ENCODE results near the gene OSMR. TPM values are rescaled to one million over a fixed set of nuclear protein-coding genes. Genes with fewer than 3 reads are reported as not detected.

The OSMR gene
- total RNA-seq, 4 donors from 2014 or later = 6.3 to 16.5 (median 11.7) TPM

GRCh38 chr5:38938424-38938823 lies 92.6 kb downstream of the OSMR start:
- DNase-seq = no peak
- no peaks in the 10 kb centered on the region for H3K27me3 ChIP-seq
- no peak overlapping the region for H3K27ac ChIP-seq
- no peak for TF ChIP-seq POLR2AphosphoS5 (IDR thresholded peaks at IDR 0.05)
- no peak for TF ChIP-seq EP300 (IDR thresholded peaks at IDR 0.05; ENCODE audit: low read depth)
- TF ChIP-seq, protein P1, sequence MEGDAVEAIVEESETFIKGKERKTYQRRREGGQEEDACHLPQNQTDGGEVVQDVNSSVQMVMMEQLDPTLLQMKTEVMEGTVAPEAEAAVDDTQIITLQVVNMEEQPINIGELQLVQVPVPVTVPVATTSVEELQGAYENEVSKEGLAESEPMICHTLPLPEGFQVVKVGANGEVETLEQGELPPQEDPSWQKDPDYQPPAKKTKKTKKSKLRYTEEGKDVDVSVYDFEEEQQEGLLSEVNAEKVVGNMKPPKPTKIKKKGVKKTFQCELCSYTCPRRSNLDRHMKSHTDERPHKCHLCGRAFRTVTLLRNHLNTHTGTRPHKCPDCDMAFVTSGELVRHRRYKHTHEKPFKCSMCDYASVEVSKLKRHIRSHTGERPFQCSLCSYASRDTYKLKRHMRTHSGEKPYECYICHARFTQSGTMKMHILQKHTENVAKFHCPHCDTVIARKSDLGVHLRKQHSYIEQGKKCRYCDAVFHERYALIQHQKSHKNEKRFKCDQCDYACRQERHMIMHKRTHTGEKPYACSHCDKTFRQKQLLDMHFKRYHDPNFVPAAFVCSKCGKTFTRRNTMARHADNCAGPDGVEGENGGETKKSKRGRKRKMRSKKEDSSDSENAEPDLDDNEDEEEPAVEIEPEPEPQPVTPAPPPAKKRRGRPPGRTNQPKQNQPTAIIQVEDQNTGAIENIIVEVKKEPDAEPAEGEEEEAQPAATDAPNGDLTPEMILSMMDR (IDR thresholded peaks at IDR 0.05) = no peak
- no peak for TF ChIP-seq POLR2A (IDR thresholded peaks at IDR 0.05)
- H3K36me3 ChIP-seq = peaks cover 0 to 49% (median 13%) of the 10 kb centered on the region in 4 donors
- in situ Hi-C loops (cut with MboI; ENCODE audit: low pct_ligation_motif_present in 1 of 4, low pct_unique_long_range_greater_than_20kb in 1 of 4, low sequenced_read_pairs in 3 of 4) = no loop called here
- H3K9me3 ChIP-seq = no peaks in the 10 kb centered on the region
- WGBS, 2 donors (ENCODE audit: low coverage in 1 of 2) = 88 to 92% methylated on average over 1 of the region's 1 CpG
- H3K4me1 ChIP-seq = no peaks in the 10 kb centered on the region
- no peak overlapping the region for H3K4me3 ChIP-seq
- intact Hi-C loops (cut with DNase I; ENCODE audit: low total_unique reads) = no loop called here

GRCh38 chr5:38938973-38939372 lies 93.2 kb downstream of the OSMR start:
- TF ChIP-seq POLR2AphosphoS5 (IDR thresholded peaks at IDR 0.05) (no peak), EP300 (IDR thresholded peaks at IDR 0.05; ENCODE audit: low read depth) (no peak), POLR2A (IDR thresholded peaks at IDR 0.05) (no peak)
- TF ChIP-seq, protein P1 (IDR thresholded peaks at IDR 0.05) = no peak
- 53 to 56% methylated on average over 1 of the region's 1 CpG for WGBS, 2 donors (ENCODE audit: low coverage in 1 of 2)
- H3K27ac ChIP-seq = no peak overlapping the region
- intact Hi-C loops (cut with DNase I; ENCODE audit: low total_unique reads) = no loop called here
- H3K4me3 ChIP-seq = no peak overlapping the region
- in situ Hi-C loops (cut with MboI; ENCODE audit: low pct_ligation_motif_present in 1 of 4, low pct_unique_long_range_greater_than_20kb in 1 of 4, low sequenced_read_pairs in 3 of 4) = no loop called here
- no peaks in the 10 kb centered on the region for H3K4me1 ChIP-seq
- peaks cover 0 to 53% (median 16%) of the 10 kb centered on the region in 4 donors for H3K36me3 ChIP-seq
- no peaks in the 10 kb centered on the region for H3K9me3 ChIP-seq
- no peak for DNase-seq
- H3K27me3 ChIP-seq = no peaks in the 10 kb centered on the region

GRCh38 chr5:38940230-38940858 lies 94.5 kb downstream of the OSMR start:
- DNase-seq = no peak
- Histone ChIP-seq H3K4me3 (no peak overlapping the region), H3K4me1 (no peaks in the 10 kb centered on the region), H3K36me3 (peaks cover 0 to 67% (median 22%) of the 10 kb centered on the region in 4 donors), H3K27me3 (no peaks in the 10 kb centered on the region), H3K9me3 (no peaks in the 10 kb centered on the region), H3K27ac (no peak overlapping the region)
- TF ChIP-seq, protein P1 (IDR thresholded peaks at IDR 0.05) = no peak
- no peak for TF ChIP-seq POLR2AphosphoS5 (IDR thresholded peaks at IDR 0.05)
- TF ChIP-seq EP300 (IDR thresholded peaks at IDR 0.05; ENCODE audit: low read depth) = no peak
- no peak for TF ChIP-seq POLR2A (IDR thresholded peaks at IDR 0.05)
- intact Hi-C loops (cut with DNase I; ENCODE audit: low total_unique reads) = no loop called here
- WGBS, 2 donors (ENCODE audit: low coverage in 1 of 2) = 41 to 47% methylated on average over 2 of the region's 2 CpGs
- in situ Hi-C loops (cut with MboI; ENCODE audit: low pct_ligation_motif_present in 1 of 4, low pct_unique_long_range_greater_than_20kb in 1 of 4, low sequenced_read_pairs in 3 of 4) = no loop called here

- no peak for TF ChIP-seq POLR2A (IDR thresholded peaks at IDR 0.05)
- TF ChIP-seq EP300 (IDR thresholded peaks at IDR 0.05; ENCODE audit: low read depth) = no peak
- TF ChIP-seq, protein P1 (IDR thresholded peaks at IDR 0.05) = no peak
- TF ChIP-seq POLR2AphosphoS5 (IDR thresholded peaks at IDR 0.05) = no peak
- in situ Hi-C loops (cut with MboI; ENCODE audit: low pct_ligation_motif_present in 1 of 4, low pct_unique_long_range_greater_than_20kb in 1 of 4, low sequenced_read_pairs in 3 of 4) = no loop called here
- no peaks in the 10 kb centered on the region for H3K9me3 ChIP-seq
- peaks cover 0 to 81% (median 27%) of the 10 kb centered on the region in 4 donors for H3K36me3 ChIP-seq
- H3K4me3 ChIP-seq = no peak overlapping the region
- no peak for DNase-seq
- 96 to 100% methylated on average over 2 of the region's 2 CpGs for WGBS, 2 donors (ENCODE audit: low coverage in 1 of 2)
- H3K27me3 ChIP-seq = no peaks in the 10 kb centered on the region
- H3K4me1 ChIP-seq = no peaks in the 10 kb centered on the region
- no peak overlapping the region for H3K27ac ChIP-seq
- intact Hi-C loops (cut with DNase I; ENCODE audit: low total_unique reads) = no loop called here
Observed at GRCh38 chr5:38941912-38942311, 96.1 kb downstream of the OSMR start.

All from transverse colon (tissue), 4 donors.